Heart right ventricle (tissue), 16 donors: Measurements from ENCODE around the gene PRDM16. TPM values are rescaled to one million over a fixed set of nuclear protein-coding genes. Genes with fewer than 3 reads are reported as not detected.

Experiments
- ATAC-seq, 8 donors: fragments of 200-7000 bp; cut with Tn5 transposase; one replicate each; pipeline ENCODE4 v1.9.1; 2020; ENCODE audit warnings: mild to moderate bottlenecking in 8 of 8, moderate library complexity in 8 of 8, moderate number of reproducible peaks in 1 of 8
- DNase-seq, 2 donors: peaks; one replicate each; pipeline ENCODE4 v3.0.0-alpha.2; 2020
- H3K27ac ChIP-seq, 10 donors: fragments of 200-600 bp; sonication (generic) in 2 of 10; one replicate each; pipeline versions ENCODE4 v1.5.0 to v1.8.0; 2020 to 2022; ENCODE audit warnings: mild to moderate bottlenecking in 3 of 10
- H3K27me3 ChIP-seq, 7 donors: fragments of 200-600 bp; one replicate each; pipeline ENCODE4 v1.8.0; 2021 to 2022; ENCODE audit warnings: mild to moderate bottlenecking in 2 of 7
- H3K36me3 ChIP-seq, 9 donors: fragments of 200-600 bp; sonication (generic) in 1 of 9; one replicate each; pipeline versions ENCODE4 v1.5.0 to v1.8.0; 2020 to 2022; ENCODE audit warnings: mild to moderate bottlenecking in 2 of 9
- H3K4me1 ChIP-seq, 9 donors: fragments of 200-600 bp; sonication (generic) in 1 of 9; one replicate each; pipeline versions ENCODE4 v1.5.0 to v1.8.0; 2020 to 2022; ENCODE audit warnings: mild to moderate bottlenecking in 4 of 9
- H3K4me3 ChIP-seq, 10 donors: fragments of 200-600 bp; sonication (generic) in 2 of 10; one replicate each; pipeline versions ENCODE4 v1.5.0 to v1.8.0; 2020 to 2022; ENCODE audit warnings: mild to moderate bottlenecking in 7 of 10, moderate library complexity in 2 of 10
- H3K9me3 ChIP-seq, 11 donors: fragments of 200-600 bp in 10 of 11; sonication (generic) in 2 of 11; one replicate each; pipeline versions ENCODE4 v1.5.0 to v1.8.0; 2013 to 2022; ENCODE audit warnings: mild to moderate bottlenecking in 2 of 11, control low read depth in 1 of 11, moderate library complexity in 1 of 11
- WGBS, 2 donors: extraction: QIAGEN DNeasy Blood & Tissue Kit; methylation state at CpG; one replicate each; pipeline ENCODE4 v1.1.7; 2013; ENCODE audit warnings: inconsistent platforms in 1 of 2; 5-methylcytosine and 5-hydroxymethylcytosine counted together
- intact Hi-C, 10 donors: fragments of 100-400 bp; cut with DNase I; formaldehyde crosslinking; loops; one replicate each; pipeline versions ENCODE4 v1.11.1 to v1.14.2; 2022
- polyA plus RNA-seq, 2 donors: library from polyadenylated mRNA; stranded (reverse); fragments of 200-250 nt; gene quantifications; one replicate each; pipeline ENCODE4 v1.2.3, GENCODE V29; 2013
- total RNA-seq, 10 donors: library from RNA; stranded (reverse); fragmentation: NEBNext Ultra II Directional in 3 of 10; extraction: Animal tissue kit (Norgen Biotek cat#: 25700) in 3 of 10; gene quantifications; one replicate each; pipeline versions ENCODE4 v1.2.1 to v1.2.4, GENCODE V29; 2021 to 2023
- TF ChIP-seq, protein P1 (sequence below), 9 donors: fragments of 200-600 bp; sonication (generic) in 2 of 9; IDR thresholded peaks; one replicate each; pipeline versions ENCODE4 v1.5.0 to v1.8.0; 2021 to 2022; ENCODE audit warnings: antibody characterized with exemption in 9 of 9, mild to moderate bottlenecking in 5 of 9, moderate library complexity in 1 of 9
- donor health status: Arrhythmogenic right ventricular cardiomyopathy.
- donor health status: ischemic (EF 13 %, LVEDD 7.1; RV severe dilation, severe dysfunction).
- donor health status: healthy with polysubstance abuse.
- donor health status: DM: no; HTN: yes; CAD: no.
- donor health status: DM: no; HTN: no; CAD: no.
- donor health status: ischemic (EF 25% LVEDD 6.9; RV normal size, moderate dysfunction).
- donor health status: ischemic (EF 25% LVEDD 5.7; RV mildly dilated, moderate dysfunction).
- donor health status: healthy.
- donor health status: DM: yes; HTN: yes; CAD: no.
- donor health status: Ischemic cardiomyopathy.
- donor health status: ischemic (EF 35%, LVEDD 5.7; RV mildly dilated, moderate dysfunction).
- donor health status: nonischemic (EF 11% LVEDD 7.7; RV severe dilation, severe dysfunction).
- donor health status: DM: yes; HTN: yes; CAD: no.
- donor health status: PGD.
- donor health status: ischemic (EF 29% LVEDD 5.4; RV normal size, mild dysfunction).
- donor health status: nonischemic (EF 23%, LVEDD 6.1; RV moderate dilation, normal function).

Gene PRDM16
- total and polyA plus RNA-seq, 12 donors, result 4.1 to 25.9 (median 14.8) TPM

DNA sequence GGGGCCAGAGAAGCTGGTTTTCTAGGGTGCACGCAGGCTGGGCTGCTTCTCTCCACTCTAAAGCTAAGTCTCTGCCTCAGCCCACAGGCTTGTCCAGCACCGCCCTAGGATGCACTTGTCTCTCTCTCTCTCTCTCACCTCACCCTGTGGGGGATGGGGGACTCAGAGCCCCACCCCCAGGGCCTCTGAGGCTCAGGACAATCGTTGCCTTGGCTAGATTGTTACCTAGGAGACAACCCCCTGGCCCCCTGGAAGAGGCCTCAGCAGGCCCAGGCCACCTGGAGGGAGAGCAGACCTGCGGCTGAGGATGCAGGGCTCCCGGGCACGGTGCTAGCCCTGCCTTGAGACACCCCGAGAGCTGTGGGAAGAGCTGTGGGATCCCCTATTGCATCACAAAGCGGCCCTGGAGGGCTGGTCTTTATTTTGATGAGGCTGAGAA is 47.8 kb upstream of the PRDM16 start, which contains the start of gene ACTRT2:
TSS of gene ACTRT2 (plus strand) at position 235 of the 439 bp plus-strand sequence. CDS start 220 bp downstream, outside the sequence.
- Histone ChIP-seq H3K27ac (no peak within 1 kb of the TSS), H3K27me3 (peaks cover 0 to 18% (median 11%) of the 10 kb centered on the region in 7 donors), H3K4me1 (no peaks in the 10 kb centered on the region), H3K4me3 (no peak within 1 kb of the TSS), H3K9me3 (no peaks in the 10 kb centered on the region), H3K36me3 (no peaks in the 10 kb centered on the region)
- no peak for ATAC-seq
- intact Hi-C loops, result no loop called here
- WGBS, 2 donors, result 48 to 50% methylated on average over 8 of the region's 8 CpGs
- TF ChIP-seq, protein P1, sequence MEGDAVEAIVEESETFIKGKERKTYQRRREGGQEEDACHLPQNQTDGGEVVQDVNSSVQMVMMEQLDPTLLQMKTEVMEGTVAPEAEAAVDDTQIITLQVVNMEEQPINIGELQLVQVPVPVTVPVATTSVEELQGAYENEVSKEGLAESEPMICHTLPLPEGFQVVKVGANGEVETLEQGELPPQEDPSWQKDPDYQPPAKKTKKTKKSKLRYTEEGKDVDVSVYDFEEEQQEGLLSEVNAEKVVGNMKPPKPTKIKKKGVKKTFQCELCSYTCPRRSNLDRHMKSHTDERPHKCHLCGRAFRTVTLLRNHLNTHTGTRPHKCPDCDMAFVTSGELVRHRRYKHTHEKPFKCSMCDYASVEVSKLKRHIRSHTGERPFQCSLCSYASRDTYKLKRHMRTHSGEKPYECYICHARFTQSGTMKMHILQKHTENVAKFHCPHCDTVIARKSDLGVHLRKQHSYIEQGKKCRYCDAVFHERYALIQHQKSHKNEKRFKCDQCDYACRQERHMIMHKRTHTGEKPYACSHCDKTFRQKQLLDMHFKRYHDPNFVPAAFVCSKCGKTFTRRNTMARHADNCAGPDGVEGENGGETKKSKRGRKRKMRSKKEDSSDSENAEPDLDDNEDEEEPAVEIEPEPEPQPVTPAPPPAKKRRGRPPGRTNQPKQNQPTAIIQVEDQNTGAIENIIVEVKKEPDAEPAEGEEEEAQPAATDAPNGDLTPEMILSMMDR (IDR thresholded peaks at IDR 0.05), result no peak
- DNase-seq, result no peak

DNA sequence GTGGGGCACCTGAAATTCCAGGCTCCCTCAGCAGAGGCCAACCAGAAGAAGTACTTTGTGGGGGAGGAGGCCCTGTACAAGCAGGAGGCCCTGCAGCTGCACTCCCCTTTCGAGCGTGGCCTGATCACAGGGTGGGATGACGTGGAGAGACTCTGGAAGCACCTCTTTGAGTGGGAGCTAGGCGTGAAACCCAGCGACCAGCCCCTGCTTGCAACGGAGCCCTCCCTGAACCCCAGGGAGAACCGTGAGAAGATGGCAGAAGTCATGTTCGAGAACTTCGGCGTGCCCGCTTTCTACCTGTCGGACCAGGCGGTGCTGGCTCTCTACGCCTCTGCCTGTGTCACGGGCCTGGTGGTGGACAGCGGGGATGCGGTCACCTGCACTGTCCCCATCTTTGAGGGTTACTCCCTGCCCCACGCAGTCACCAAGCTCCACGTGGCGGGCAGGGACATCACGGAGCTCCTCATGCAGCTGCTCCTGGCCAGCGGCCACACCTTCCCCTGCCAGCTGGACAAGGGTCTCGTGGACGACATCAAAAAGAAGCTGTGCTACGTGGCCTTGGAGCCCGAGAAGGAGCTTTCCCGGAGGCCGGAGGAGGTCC is 47.1 kb upstream of the PRDM16 start:
- H3K4me3 ChIP-seq, result no peak overlapping the region
- intact Hi-C loops, result no loop called here
- no peaks in the 10 kb centered on the region for H3K36me3 ChIP-seq
- H3K27me3 ChIP-seq, result peaks cover 0 to 16% (median 8%) of the 10 kb centered on the region in 7 donors
- DNase-seq (peak in 1 of 2 donors; percentile 8), ATAC-seq (no peak)
- 87 to 90% methylated on average over 28 of the region's 28 CpGs for WGBS, 2 donors
- no peaks in the 10 kb centered on the region for H3K4me1 ChIP-seq
- no peak overlapping the region for H3K27ac ChIP-seq
- TF ChIP-seq, protein P1 (IDR thresholded peaks at IDR 0.05), result no peak
- H3K9me3 ChIP-seq, result no peaks in the 10 kb centered on the region

DNA sequence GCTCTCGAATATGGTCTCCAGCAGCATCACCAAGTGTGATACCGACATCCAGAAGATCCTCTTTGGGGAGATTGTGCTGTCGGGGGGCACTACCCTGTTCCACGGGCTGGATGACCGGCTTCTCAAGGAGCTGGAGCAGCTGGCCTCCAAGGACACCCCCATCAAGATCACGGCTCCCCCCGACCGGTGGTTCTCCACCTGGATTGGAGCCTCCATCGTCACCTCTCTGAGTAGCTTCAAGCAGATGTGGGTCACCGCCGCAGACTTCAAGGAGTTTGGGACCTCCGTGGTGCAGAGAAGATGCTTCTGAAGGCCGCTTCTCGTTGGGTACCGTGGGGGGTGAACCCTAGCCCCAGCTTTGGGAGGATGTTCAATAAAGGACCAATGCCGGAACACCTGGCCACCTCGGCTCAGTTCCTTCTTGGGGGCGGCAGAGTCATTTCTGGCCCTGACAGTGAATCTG is 46.5 kb upstream of the PRDM16 start:
- Histone ChIP-seq H3K27me3 (peaks cover 0 to 19% (median 3%) of the 10 kb centered on the region in 7 donors), H3K27ac (no peak overlapping the region), H3K4me1 (no peaks in the 10 kb centered on the region), H3K36me3 (no peaks in the 10 kb centered on the region), H3K4me3 (no peak overlapping the region), H3K9me3 (no peaks in the 10 kb centered on the region)
- intact Hi-C loops, result no loop called here
- TF ChIP-seq, protein P1 (IDR thresholded peaks at IDR 0.05), result no peak
- DNase-seq (no peak), ATAC-seq (no peak)
- WGBS, 2 donors, result 90 to 92% methylated on average over 18 of the region's 18 CpGs

DNA sequence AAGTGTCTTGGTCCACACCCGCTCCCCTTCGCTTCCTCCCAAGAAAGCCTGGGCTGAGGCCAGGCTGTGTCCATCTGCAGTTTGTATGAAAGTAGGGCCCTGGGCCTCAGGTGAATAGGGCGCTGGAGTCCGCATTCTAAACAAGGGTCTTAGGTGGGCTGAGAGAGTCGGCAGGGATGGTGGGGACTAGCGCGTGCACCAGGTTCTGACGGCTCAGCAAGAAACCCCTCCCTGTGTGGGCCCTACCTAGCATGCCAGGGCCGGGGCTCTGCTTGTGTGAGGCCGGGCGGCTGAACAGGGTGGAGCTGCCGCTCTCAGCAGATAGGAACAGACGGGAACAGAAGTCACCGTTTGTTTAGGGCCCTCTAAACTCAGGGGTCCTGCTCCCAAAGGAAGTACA is 46.0 kb upstream of the PRDM16 start:
- H3K4me1 ChIP-seq, result no peaks in the 10 kb centered on the region
- H3K9me3 ChIP-seq, result no peaks in the 10 kb centered on the region
- WGBS, 2 donors, result 73 to 77% methylated on average over 14 of the region's 14 CpGs
- H3K36me3 ChIP-seq, result no peaks in the 10 kb centered on the region
- no peak for ATAC-seq
- no peak for DNase-seq
- H3K4me3 ChIP-seq, result no peak overlapping the region
- H3K27me3 ChIP-seq, result peaks cover 0 to 23% (median 6%) of the 10 kb centered on the region in 7 donors
- no peak overlapping the region for H3K27ac ChIP-seq
- intact Hi-C loops, result no loop called here
- TF ChIP-seq, protein P1 (IDR thresholded peaks at IDR 0.05), result no peak
